ENCODE data around the gene APBB1IP.
"Not testable (repeated sequence)": the region's sequence is repeated elsewhere in the genome, so short reads cannot be mapped to it uniquely, and the experiment has no call there.

APBB1IP gene

GRCh38 chr10:26441491-26442214 lies 3.5 kb downstream of the APBB1IP start:
- DNase-seq: no peak

GRCh38 chr10:26445411-26446031 lies 7.4 kb downstream of the APBB1IP start:
- DNase-seq: no peak

- DNase-seq: no peak
Observed at GRCh38 chr10:26446258-26446657, 8.1 kb downstream of the APBB1IP start.

- no peak for DNase-seq
Observed at GRCh38 chr10:26448292-26448691, 10.2 kb downstream of the APBB1IP start.

- DNase-seq: peak; percentile 66
Observed at GRCh38 chr10:26448706-26449435, 10.7 kb downstream of the APBB1IP start.

GRCh38 chr10:26449726-26450125 lies 11.6 kb downstream of the APBB1IP start:
- DNase-seq: no peak

GRCh38 chr10:26451903-26452302 lies 13.8 kb downstream of the APBB1IP start:
- no peak for DNase-seq

- DNase-seq: no peak
Observed at GRCh38 chr10:26453850-26454249, 15.7 kb downstream of the APBB1IP start.

- no peak for DNase-seq
Observed at GRCh38 chr10:26454891-26455290, 16.8 kb downstream of the APBB1IP start.

- no peak for DNase-seq
Observed at GRCh38 chr10:26455567-26456315, 17.6 kb downstream of the APBB1IP start.

GRCh38 chr10:26457088-26457487 lies 18.9 kb downstream of the APBB1IP start:
- DNase-seq: no peak

- DNase-seq: no peak
Observed at GRCh38 chr10:26460736-26461135, 22.6 kb downstream of the APBB1IP start.

- DNase-seq: no peak
Observed at GRCh38 chr10:26463986-26464385, 25.8 kb downstream of the APBB1IP start.

GRCh38 chr10:26464632-26465280 lies 26.6 kb downstream of the APBB1IP start:
- DNase-seq: no peak

- not testable (repeated sequence) for DNase-seq
Observed at GRCh38 chr10:26466531-26466930, 28.4 kb downstream of the APBB1IP start.

GRCh38 chr10:26467639-26468038 lies 29.5 kb downstream of the APBB1IP start:
- DNase-seq: no peak

GRCh38 chr10:26468291-26468690 lies 30.1 kb downstream of the APBB1IP start:
- DNase-seq: no peak

GRCh38 chr10:26468700-26469099 lies 30.6 kb downstream of the APBB1IP start:
- peak; percentile 60 for DNase-seq

- no peak for DNase-seq
Observed at GRCh38 chr10:26472492-26472778, 34.3 kb downstream of the APBB1IP start.

GRCh38 chr10:26474026-26474425 lies 35.9 kb downstream of the APBB1IP start:
- no peak for DNase-seq

- DNase-seq: not testable (repeated sequence)
Observed at GRCh38 chr10:26474845-26475244, 36.7 kb downstream of the APBB1IP start.

GRCh38 chr10:26475386-26475785 lies 37.2 kb downstream of the APBB1IP start:
- DNase-seq: no peak

- no peak for DNase-seq
Observed at GRCh38 chr10:26477501-26477900, 39.4 kb downstream of the APBB1IP start.

Measured in activated gamma-delta T cell treated with Interleukin-2 at 50 U/mL for 16 hours (primary cell).